Erythroblast (primary cell): Measurements from ENCODE around the gene C15orf62.

Source experiments
- DNase-seq, 2 experiments: peaks; one replicate each; lab custom pipeline; 2025; lab: John Stamatoyannopoulos, UW
- GATA1 ChIP-seq: IDR thresholded peaks from 2 replicates; pipeline ENCODE4 v1.6.1; 2011; ENCODE audit warnings: low read depth, mild to moderate bottlenecking, control low read depth, low read length, moderate library complexity
- POLR2A ChIP-seq: IDR thresholded peaks from 2 replicates; pipeline ENCODE4 v1.6.1; 2011; ENCODE audit warnings: mild to moderate bottlenecking, low read length

The C15orf62 gene

DNA sequence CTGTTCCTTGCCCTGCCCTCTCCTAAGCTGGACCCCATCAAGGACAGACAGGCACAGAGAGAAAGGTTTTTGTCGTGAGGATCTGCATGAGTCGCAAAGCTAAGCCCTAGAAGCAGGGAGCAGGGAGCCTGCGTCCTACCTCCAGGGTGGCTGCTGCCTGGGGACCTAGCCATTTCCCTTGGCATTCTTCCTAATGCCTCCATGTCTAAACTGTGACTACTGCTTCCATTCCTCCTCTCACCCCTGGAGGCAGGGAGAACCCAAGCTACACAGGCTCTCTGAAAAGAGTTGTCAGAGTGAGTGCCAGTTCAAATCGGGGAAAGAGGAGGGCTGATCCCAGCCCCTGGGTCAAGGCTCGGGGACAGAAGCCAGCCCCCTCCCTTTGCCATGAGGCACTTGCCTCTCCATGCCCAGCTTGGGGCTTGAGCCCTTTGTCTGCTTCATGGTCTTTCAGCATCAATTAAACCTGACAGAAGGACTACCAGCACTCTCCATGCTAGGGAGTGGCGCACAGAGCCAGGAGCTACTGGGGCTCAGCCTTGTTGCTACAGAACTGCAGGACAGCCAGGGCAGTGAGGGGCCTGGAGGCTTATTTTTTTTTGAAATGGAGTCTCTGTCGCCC, 3.5 kb upstream of the C15orf62 start:
- TF ChIP-seq GATA1 (no peak), POLR2A (no peak)
- no peak for DNase-seq

DNA sequence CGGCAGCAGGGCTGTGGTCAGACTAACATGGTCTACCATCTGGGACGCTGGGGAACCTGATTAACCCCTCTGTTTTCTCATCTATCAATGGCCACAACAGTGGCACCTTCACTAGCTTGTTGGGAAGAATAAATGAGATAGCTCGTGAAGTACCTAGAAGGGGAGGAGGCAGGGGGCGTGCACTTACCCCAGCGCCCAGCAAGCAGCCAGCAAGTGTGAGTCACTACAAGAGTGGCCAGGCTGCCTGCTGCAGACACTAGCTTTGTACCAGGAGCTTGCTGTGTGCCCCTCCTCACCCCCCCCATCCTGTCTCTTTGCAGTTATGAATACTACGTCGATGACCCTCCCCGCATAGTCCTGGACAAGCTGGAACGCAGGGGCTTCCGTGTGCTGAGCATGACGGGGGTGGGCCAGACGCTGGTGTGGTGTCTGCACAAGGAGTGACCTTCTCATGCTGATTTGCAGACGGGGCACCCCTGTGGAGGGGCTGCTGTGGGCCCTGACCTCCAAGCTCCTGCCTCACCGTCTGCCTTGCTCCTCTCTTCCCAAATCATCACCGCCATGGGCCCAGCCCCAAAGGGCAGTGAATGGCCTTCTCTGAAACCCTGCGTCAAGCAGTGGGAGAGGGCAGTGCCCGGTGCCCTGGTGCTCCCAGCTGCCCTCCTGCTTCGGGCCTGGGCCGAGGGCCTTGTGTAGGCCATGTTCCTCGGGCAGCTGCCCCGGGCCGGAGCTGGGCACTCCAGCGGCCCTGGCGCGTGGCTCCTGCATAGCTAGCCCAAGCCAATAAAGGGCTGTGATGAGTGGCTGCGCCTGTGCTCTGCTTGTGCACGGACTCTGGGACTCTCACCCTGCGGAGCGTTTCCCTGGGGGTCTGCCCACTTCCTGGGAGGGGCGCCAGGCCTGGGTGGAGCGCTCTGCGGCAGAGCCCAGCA, 2.6 kb upstream of the C15orf62 start:
- no peak for TF ChIP-seq GATA1
- TF ChIP-seq POLR2A, result no peak
- peak; percentile 54 to 60 for DNase-seq

DNA sequence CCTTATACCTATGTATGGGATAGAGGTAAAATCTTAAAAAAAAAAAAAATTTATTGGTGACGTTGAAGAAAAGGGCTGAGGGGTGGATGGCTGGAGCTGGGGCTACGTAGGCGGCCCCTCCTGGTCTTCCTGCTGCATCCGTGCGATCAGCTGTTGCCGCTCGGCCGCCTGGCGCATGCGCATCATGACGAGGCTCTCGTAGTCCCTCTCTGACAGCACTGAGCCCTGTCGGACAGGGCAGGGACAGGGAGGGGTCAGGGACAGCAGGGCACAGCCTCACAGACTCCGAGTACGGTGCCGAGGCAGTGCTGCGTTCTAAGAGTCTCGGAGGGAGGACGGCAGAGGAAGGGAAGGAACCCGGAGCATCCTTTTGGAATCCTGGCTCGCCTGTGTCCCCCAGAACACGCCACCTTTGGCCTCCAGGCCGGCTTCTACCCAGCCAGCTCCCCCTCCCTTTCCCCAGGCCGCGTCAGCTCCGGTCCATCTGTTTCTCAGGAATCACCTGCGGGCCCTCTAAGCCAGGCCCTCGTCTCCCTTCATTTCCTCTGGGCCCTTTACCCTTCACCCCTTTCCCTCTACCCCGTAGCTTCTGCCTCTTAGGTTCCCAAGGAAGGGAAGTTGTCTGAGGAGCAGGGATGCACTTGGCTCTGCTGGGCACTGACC, 1.8 kb upstream of the C15orf62 start:
- no peak for DNase-seq
- TF ChIP-seq POLR2A, result no peak
- no peak for TF ChIP-seq GATA1

DNA sequence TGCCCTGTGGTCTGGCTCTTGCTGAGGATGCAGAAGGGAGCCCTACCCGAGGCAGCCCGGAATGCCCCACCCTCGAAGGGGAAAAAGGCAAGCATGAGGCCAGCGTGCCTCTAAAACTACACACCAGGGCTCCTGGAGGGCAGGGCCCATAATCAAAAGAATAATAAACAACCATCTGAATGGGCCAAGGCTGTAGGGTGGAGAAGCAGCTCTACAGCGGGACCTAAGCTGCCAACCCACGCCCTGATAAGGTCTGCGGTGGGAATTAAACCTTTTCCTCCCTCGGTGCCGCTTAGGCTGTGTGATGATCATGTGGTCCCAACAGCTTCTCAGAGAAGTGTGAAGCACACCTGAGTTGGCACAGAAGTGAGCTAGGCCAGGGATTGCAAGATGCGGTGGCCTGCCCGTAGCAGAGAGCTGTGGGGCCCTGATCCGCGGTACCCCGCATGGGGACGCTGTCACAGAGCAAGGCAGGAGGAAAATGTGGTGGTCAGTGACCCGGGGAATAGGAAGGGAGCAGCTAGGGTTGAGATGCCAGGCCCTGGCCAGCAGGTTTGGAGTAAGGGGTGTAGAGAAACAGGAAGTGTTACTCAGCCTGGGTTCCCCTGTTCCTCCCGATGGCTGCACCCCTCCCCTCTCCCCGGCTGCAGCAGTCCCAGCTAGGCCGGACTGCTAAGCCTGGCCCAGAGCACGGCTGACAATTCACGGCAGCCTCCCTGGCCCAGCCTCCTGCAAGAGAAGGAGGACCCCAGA, 1.1 kb upstream of the C15orf62 start:
- no peak for TF ChIP-seq GATA1
- no peak for TF ChIP-seq POLR2A
- peak; percentile 51 to 56 for DNase-seq

DNA sequence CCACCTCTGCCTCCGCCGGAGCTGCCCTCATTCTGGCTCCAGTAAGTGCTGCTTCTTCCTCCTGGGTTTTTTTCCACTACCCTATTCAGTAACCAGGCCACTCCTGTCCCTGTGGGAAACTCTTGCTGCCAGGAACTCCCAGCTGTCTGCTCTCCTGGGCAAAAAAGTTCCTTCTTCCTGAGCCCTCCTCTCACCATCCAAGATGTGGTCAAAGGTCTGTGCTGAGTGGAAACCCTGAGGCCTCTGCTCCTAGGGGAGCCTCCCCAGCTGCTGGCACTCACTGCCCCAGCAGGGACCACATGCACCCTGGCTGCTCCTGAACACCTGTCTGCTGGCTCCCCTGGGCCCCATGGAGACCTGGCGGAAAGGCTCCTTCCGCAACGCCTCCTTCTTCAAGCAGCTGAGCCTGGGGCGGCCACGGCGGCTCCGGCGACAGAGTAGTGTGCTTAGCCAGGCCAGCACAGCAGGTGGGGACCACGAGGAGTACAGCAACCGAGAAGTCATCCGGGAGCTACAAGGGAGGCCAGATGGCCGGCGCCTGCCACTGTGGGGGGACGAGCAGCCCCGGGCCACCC, 454 bp downstream of the C15orf62 start:
- DNase-seq, result no peak
- TF ChIP-seq GATA1 (no peak), POLR2A (no peak)

DNA sequence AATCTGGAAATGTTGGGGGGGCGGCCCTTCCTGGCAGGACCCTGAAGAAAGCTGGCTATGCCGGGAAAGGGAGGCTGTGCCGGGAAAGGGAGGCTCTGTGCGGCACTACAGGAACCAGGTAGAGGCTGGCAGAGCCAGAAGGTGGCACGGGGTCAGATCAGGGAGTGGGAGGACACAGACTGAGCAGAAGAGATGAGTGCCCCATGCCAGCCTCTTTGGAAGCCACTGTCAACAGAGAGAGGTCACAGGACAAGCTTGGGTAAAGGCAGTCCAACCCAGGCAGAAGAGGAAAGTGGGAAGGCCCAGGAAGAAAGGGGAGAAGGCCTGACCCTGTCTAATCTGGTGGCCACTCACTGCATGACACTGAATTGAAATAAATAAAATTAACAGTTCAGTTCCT, 1.5 kb downstream of the C15orf62 start:
- no peak for DNase-seq
- no peak for TF ChIP-seq POLR2A
- TF ChIP-seq GATA1, result no peak

DNA sequence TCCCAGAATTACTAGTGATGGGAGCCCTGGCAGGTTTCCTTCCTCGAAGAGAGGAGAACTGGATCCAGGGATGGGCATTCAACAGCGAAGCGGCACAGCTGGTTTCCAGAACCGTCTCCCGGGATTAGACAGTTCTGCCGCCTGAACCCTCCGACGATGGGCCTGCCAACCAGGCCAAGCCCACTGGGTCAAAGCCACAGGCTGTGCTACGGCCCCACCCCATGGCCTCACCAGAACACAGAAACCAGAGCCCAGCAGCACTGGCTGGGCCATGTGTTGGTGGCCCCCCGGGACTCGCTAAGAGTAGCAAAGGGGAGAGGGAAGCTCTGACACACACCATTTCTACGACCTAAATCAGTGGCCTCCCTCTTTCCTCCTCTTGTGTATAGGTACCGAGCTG, 2.2 kb downstream of the C15orf62 start:
- TF ChIP-seq POLR2A (no peak), GATA1 (no peak)
- DNase-seq, result no peak

DNA sequence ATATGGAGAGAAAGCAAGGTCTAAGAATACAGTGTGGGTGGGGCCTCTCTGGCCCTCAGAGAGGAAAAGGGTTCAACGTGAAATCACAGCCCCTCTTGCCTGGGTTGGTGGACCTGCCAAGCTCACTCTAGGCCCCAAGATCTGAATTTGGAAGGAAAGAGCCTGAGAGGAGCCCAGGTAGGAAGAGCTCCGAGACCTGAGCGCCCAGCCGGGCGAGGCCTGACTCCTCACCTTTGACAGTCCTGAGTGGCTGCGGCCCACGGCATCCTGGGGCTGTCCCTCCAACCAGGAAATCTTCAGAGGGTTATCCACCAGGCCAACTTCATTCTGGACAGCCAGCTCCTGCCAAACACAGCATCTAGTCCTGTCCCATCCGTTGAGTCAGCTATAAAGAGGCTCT, 3.7 kb downstream of the C15orf62 start:
- TF ChIP-seq GATA1 (no peak), POLR2A (no peak)
- no peak for DNase-seq

DNA sequence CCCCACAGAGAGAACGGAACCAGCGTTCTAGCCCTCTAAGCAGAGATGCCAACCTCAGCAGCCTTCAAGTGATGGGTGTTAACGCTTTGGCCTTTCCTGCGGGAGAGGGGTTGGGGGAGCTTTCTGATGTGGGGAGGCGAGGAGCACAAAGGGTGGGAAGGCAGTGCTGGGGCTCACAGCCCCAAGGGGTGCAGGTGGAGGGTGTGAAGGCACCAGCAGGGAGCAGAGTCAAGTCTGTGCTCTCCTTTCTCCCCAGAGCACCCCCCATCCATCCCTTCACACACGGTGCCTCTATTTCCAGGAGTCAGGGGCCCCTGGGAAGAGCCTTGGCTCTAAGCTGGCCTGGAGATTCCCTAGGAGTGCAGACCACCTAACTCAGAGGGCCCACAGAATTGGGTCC, 4.1 kb downstream of the C15orf62 start:
- TF ChIP-seq POLR2A, result no peak
- no peak for TF ChIP-seq GATA1
- DNase-seq, result no peak

DNA sequence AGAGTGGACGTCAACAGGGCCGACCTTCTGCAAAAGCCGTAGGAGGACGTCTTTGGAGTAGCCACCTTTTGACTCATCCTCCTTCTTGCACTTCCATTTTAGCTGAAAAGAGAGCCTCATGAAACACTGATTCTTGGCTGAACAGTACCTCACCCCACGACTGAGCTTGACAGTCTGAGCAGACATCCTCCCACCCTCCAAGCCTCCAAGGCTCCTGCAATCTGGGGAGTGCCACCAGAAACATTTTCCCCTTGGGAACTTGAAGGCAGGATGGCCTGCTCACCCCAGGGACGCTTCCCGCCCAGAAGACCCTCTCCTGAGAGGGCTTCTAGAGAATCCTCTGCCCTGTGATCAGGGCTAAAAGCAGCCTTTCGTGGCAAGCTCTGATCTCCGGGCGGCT, 5.2 kb downstream of the C15orf62 start:
- TF ChIP-seq POLR2A, result no peak
- no peak for TF ChIP-seq GATA1
- DNase-seq, result no peak

DNA sequence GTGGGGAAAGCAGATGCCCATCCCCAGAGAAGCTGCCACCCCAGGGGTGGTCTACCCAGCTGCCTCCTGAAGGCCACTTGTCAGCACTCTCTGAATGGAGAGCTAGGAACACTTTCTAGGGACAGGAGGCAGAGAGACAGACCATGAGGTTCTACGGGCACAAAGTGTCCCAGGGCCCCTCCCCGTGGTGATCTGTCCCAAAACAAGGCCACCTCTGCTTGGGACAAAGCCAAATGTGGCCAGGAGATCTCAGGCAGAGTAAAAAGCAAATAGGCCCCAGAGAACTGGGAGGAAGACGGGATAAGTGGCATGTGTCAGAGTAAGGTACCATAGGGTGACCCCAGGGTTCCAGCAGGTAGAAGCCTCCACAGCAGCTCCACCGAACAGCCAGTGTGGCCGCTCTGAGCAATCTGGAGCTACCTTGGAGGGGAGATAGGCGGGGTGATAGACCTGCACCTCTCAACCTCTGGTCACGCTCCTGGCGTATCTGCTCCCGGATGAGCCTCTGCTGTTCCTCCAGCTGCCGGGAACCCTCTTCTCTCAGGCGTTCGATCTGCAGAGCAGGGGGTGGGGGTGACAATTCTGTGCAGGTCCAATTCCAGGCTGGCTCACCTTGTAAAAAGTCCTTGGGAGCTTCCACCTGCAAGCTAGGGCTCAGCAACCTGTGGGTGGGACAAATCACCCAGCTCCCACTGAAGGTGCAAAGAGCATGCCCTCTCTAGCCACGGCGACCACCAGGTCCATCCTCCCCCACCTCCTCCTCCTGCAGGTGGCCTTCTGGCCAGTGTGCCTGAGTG, 6.2 kb downstream of the C15orf62 start:
- DNase-seq, result no peak
- TF ChIP-seq POLR2A, result no peak
- no peak for TF ChIP-seq GATA1

DNA sequence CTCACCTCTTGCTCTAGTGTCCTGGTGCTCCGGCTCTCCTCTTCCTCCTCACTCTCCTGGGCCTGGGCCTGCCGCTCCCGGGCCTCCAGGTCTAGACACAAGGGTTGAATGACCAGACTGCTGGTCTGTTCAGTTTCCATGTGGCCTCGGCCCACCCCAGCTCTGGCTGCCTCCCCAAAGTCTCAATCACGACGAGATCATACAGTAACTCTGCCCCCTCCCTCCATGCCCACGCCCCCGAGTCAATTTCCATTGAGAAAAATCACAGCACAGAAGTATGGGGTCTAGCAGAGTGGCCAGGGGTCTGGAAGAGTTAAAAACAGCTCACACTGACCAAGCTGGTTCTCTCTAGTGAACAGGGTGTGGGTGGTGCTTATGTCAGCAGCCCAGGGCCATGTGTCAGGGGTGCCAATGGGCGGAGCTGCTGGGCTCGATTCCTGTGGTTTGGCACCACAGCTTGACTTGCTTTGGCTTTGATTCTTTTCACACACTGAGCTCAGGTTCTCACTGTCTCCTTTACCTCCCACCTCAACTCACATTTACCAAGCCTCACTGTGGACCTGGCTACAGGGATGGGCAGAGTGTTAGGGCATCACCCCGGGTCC, 6.9 kb downstream of the C15orf62 start:
- DNase-seq, result no peak

More for the DNA sequence above, 6.9 kb downstream of the C15orf62 start:
- TF ChIP-seq POLR2A (no peak), GATA1 (no peak)
